Activated CD4-positive, alpha-beta T cell treated with anti-CD3 and anti-CD28 coated beads, Interleukin-2, amount 10 ng/mL, durations not matched to agents 7 days and 5 days (primary cell): Measurements from ENCODE around the gene ANKRD12. TPM values are rescaled to one million over a fixed set of nuclear protein-coding genes. Genes with fewer than 3 reads are reported as not detected.
"Not testable (repeated sequence)": the region's sequence is repeated elsewhere in the genome, so short reads cannot be mapped to it uniquely, and the experiment has no call there.

ENCODE experiments used
- CTCF ChIA-PET: fragments of 350-600 bp; sonication (Branson Sonifier 250); formaldehyde crosslinking; loops from one replicate; lab custom pipeline; 2021; ENCODE audit warnings: antibody characterized with exemption; lab: Charles Lee
- POLR2A ChIA-PET: fragments of 350-600 bp; sonication (Branson Sonifier 250); formaldehyde crosslinking; loops from one replicate; lab custom pipeline; 2021; ENCODE audit warnings: antibody characterized with exemption; lab: Charles Lee
- DNase-seq: peaks from one replicate; pipeline ENCODE4 v3.0.0-alpha.2; 2020
- H3K27ac Mint-ChIP-seq: one replicate; pipeline ENCODE4 v1.8.0; 2021; ENCODE audit warnings: mild to moderate bottlenecking, moderate library complexity, mixed read lengths
- H3K27me3 Mint-ChIP-seq: one replicate; pipeline ENCODE4 v1.8.0; 2021; ENCODE audit warnings: mixed read lengths
- H3K36me3 Mint-ChIP-seq: one replicate; pipeline ENCODE4 v1.8.0; 2021; ENCODE audit warnings: low read depth, mixed read lengths
- H3K4me1 Mint-ChIP-seq: one replicate; pipeline ENCODE4 v1.8.0; 2021; ENCODE audit warnings: mixed read lengths
- H3K4me3 Mint-ChIP-seq: one replicate; pipeline ENCODE4 v1.8.0; 2021; ENCODE audit warnings: mild to moderate bottlenecking, moderate library complexity, mixed read lengths
- H3K9me3 Mint-ChIP-seq: one replicate; pipeline ENCODE4 v1.8.0; 2021; ENCODE audit warnings: mixed read lengths
- total RNA-seq, 2 experiments: library from RNA; stranded (reverse); gene quantifications; one replicate each; pipeline ENCODE4 v1.2.3, GENCODE V29; 2021

ANKRD12 gene
- 100 to 1,000 TPM in 1 of 2 experiments, 10 to 100 TPM in 1; 79.4 to 107 TPM for total RNA-seq

DNA sequence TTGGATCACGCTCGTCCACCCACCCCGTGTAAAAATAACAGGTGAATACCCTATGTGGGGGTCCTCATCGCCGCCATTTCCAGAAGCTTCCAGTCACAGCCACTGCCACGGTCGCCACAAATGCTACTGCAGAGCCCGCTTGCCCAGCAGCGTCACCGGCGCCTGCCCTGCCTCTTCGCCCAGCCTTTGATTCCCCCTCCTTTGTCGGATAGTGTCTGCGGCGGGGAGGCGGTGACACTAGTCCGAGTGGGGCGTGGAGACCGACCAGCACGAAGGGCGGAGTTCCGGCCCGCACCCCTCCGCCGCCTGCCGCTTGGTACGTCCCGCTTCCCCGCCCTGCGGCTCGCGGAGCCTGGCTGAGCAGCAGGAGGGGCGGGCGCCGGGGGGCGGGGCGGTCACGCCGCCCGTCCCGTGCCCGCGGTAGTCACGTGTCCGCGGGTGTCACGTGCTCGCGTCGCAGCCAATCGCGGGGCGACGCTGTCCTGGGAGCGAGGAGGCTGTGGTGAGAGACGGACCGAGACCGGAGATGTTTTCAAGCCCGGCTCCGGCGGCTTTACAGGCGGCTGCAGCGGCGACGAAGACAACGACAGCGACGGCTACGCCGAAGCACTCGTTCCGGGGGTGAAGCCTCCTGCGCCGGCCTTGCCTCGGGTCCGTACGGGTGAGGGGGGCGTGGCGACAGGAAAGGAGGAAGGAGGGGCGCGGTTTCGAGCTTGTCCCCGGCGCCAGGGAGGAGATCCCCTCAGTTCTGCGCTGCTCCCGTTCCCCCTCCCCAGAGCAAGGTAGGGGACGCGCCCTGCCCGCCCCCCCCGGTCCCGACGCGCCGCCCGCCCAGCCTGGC is at the start of gene ANKRD12:
ANKRD12 (plus strand) TSS at position 467 of the 841 bp plus-strand sequence. CDS start 45,652 bp downstream, outside the sequence.
- ChIA-PET CTCF (interaction anchor here (0.7 to 2.5 kb wide), 4 partner anchors 13 to 45 kb away, joined by 3 to 6 read pairs (median 4); no protein-coding TSS in a partner anchor), POLR2A (no interaction called here)
- no peaks in the 10 kb centered on the region for H3K27me3 Mint-ChIP-seq
- DNase-seq: peak; percentile 96
- peaks cover 63% of the 10 kb centered on the region for H3K4me1 Mint-ChIP-seq
- H3K27ac Mint-ChIP-seq: peak within 1 kb of the TSS; percentile 99
- peaks cover 49% of the 10 kb centered on the region for H3K36me3 Mint-ChIP-seq
- no peaks in the 10 kb centered on the region for H3K9me3 Mint-ChIP-seq
- H3K4me3 Mint-ChIP-seq: peak within 1 kb of the TSS; percentile 95

DNA sequence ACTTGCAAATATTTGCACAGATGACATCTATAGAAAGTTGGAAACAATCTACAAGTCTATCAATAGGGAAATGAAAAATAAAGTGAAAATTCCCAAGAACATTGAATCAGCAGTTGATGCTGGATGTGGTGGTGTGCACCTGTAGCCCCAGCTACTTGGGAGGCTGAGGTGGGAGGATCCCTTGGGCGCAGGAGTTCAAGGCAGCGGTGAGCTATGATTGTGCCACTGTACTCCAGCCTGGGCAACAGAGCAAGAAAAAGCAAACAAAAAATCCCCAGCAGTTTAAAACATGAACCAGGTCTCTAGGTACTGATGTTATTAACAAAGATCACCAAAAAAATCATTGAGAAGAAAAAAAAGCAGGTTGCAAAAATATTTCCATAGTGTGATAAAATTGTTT is 49.4 kb upstream of the ANKRD12 start:
- no peak for DNase-seq
- Mint-ChIP-seq H3K27me3 (no peaks in the 10 kb centered on the region), H3K4me1 (peaks cover 80% of the 10 kb centered on the region), H3K36me3 (peaks cover 24% of the 10 kb centered on the region), H3K9me3 (peaks cover 7% of the 10 kb centered on the region), H3K4me3 (no peak overlapping the region), H3K27ac (peak overlapping the region; percentile 50)
- CTCF ChIA-PET: interaction anchor here (2.0 kb wide), 1 partner anchor 25 kb away, joined by 4 read pairs; no protein-coding TSS in a partner anchor
- POLR2A ChIA-PET: no interaction called here

GRCh38 chr18:9088252-9088651 is 48.3 kb upstream of the ANKRD12 start:
- H3K4me3 Mint-ChIP-seq: peak overlapping the region; percentile 16
- peaks cover 7% of the 10 kb centered on the region for H3K9me3 Mint-ChIP-seq
- POLR2A ChIA-PET: interaction anchor here (0.6 kb wide), 1 partner anchor 30 kb away, joined by 3 read pairs; no protein-coding TSS in a partner anchor
- no peak for DNase-seq
- peaks cover 80% of the 10 kb centered on the region for H3K4me1 Mint-ChIP-seq
- no peaks in the 10 kb centered on the region for H3K27me3 Mint-ChIP-seq
- CTCF ChIA-PET: no interaction called here
- H3K36me3 Mint-ChIP-seq: peaks cover 24% of the 10 kb centered on the region
- peak overlapping the region; percentile 7 for H3K27ac Mint-ChIP-seq

DNA sequence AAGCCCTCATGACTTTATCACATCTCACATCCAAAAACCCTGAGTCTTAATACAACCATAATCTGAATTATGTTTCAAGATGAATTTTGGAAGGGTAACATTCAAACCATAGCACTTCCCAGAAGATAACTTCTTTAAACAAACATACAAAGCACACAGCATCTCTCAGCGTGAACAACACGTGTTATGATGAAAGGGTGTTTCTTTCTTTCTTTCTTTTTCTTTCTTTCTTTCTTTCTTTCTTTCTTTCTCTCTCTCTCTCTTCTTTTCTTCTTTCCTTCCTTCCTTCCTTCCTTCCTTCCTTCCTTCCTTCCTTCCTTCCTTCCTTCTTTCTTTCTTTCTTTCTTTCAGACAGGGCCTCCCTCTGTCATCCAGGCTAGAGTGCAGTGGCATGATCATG is 47.9 kb upstream of the ANKRD12 start:
- Mint-ChIP-seq H3K36me3 (peaks cover 25% of the 10 kb centered on the region), H3K27ac (peak overlapping the region; percentile 95), H3K4me3 (peak overlapping the region; percentile 16), H3K4me1 (peaks cover 78% of the 10 kb centered on the region)
- POLR2A ChIA-PET: interaction anchor here (0.6 kb wide), 1 partner anchor 30 kb away, joined by 3 read pairs; no protein-coding TSS in a partner anchor
- not testable (repeated sequence) for H3K27me3 Mint-ChIP-seq, H3K9me3 Mint-ChIP-seq, DNase-seq
- CTCF ChIA-PET: interaction anchor here (1.8 kb wide), 1 partner anchor 11 kb away, joined by 7 read pairs; no protein-coding TSS in a partner anchor

DNA sequence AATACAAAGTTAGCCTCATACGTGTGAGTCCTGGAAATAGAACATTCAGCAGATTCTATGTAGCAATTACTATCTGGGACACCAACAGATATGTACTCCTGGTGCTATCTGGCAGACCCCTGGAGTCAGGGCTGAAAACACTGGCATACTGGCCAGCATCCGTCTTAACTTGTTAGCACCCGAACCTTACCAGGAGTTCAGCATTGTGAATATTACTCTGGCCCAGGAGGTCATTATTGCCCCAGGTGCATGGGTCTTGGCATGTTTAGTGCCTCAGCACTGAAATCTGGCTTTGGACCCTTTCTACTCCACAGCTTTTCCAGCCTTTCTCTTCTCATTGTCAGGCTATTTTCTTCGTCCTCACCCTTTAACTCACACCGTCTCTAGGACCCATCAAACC is 46.0 kb upstream of the ANKRD12 start:
- peak overlapping the region; percentile 95 for H3K27ac Mint-ChIP-seq
- H3K4me3 Mint-ChIP-seq: peak overlapping the region; percentile 79
- H3K36me3 Mint-ChIP-seq: peaks cover 32% of the 10 kb centered on the region
- peaks cover 81% of the 10 kb centered on the region for H3K4me1 Mint-ChIP-seq
- CTCF ChIA-PET: interaction anchor here (0.9 to 1.8 kb wide), 6 partner anchors 8 to 28 kb away, joined by 3 to 8 read pairs (median 4); no protein-coding TSS in a partner anchor
- H3K27me3 Mint-ChIP-seq: no peaks in the 10 kb centered on the region
- POLR2A ChIA-PET: interaction anchor here (0.7 to 1.0 kb wide), 4 partner anchors 11 to 27 kb away, joined by 3 to 18 read pairs (median 4); partner anchors contain the start of gene NDUFV2
- peaks cover 7% of the 10 kb centered on the region for H3K9me3 Mint-ChIP-seq
- no peak for DNase-seq

DNA sequence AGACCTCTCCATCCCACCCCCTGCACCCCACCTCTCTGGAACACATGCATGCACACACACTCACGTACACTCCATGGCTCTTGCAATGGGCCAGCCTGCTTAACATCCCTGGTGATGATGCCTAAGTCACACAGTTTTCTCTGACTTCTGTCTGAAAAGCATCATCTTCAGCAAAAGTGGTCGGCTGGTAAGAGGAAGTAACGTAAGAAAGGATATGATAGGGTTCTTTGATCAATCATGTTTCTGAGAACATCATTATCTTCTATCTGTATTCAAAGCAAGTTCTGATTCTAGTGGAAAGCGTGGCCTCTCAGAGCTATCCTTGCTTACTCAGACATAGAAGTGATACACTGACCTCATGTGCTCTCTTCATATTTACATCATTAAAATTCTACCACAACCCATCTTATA is 45.5 kb upstream of the ANKRD12 start:
- ChIA-PET CTCF (interaction anchor here (0.7 to 1.8 kb wide), 5 partner anchors 8 to 45 kb away, joined by 3 to 8 read pairs (median 4); partner anchors contain the start of gene ANKRD12), POLR2A (interaction anchor here (1.0 kb wide), 2 partner anchors 12 to 26 kb away, joined by 4 to 5 read pairs; partner anchors contain the start of gene NDUFV2)
- peaks cover 3% of the 10 kb centered on the region for H3K9me3 Mint-ChIP-seq
- H3K27ac Mint-ChIP-seq: peak overlapping the region; percentile 95
- no peaks in the 10 kb centered on the region for H3K27me3 Mint-ChIP-seq
- H3K36me3 Mint-ChIP-seq: peaks cover 29% of the 10 kb centered on the region
- peak; percentile 61 for DNase-seq
- H3K4me3 Mint-ChIP-seq: peak overlapping the region; percentile 79
- peaks cover 81% of the 10 kb centered on the region for H3K4me1 Mint-ChIP-seq

DNA sequence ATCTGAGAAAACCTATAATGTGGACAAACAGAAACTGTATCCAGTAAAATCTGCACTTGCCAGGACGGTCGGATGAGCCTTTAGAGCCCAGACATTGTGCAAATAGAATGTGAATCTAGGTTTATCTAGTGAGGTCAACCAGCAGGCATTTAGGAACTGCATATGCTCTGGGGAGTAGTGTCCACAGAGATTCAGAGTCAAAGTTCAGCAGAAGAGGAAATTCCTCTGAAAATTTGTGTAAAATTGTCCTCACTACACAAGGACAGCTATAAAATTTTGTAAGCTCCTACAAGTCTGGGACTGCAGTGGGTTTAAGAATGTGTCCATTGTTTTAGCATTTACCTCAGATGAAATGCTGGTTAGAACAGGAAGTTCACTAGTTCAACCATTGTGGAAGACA is 43.9 kb upstream of the ANKRD12 start:
- Mint-ChIP-seq H3K4me1 (peaks cover 83% of the 10 kb centered on the region), H3K27me3 (no peaks in the 10 kb centered on the region), H3K27ac (peak overlapping the region; percentile 41), H3K4me3 (no peak overlapping the region), H3K9me3 (no peaks in the 10 kb centered on the region), H3K36me3 (peaks cover 19% of the 10 kb centered on the region)
- CTCF ChIA-PET: no interaction called here
- no peak for DNase-seq
- POLR2A ChIA-PET: interaction anchor here (0.5 kb wide), 1 partner anchor 270 kb away, joined by 3 read pairs; no protein-coding TSS in a partner anchor

DNA sequence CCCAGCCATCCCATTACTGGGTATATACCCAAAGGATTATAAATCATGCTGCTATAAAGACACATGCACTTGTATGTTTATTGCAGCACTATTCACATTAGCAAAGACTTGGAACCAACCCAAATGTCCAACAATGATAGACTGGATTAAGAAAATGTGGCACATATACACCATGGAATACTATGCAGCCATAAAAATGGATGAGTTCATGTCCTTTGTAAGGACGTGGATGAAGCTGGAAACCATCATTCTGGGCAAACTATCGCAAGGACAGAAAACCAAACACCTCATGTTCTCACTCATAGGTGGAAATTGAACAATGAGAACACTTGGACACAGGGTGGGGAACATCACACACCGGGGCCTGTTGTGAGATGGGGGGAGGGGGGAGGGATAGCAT is 43.5 kb upstream of the ANKRD12 start:
- H3K4me1 Mint-ChIP-seq: peaks cover 83% of the 10 kb centered on the region
- H3K4me3 Mint-ChIP-seq, DNase-seq, H3K27ac Mint-ChIP-seq, H3K27me3 Mint-ChIP-seq, POLR2A ChIA-PET, H3K9me3 Mint-ChIP-seq: not testable (repeated sequence)
- CTCF ChIA-PET: interaction anchor here (0.6 kb wide), 1 partner anchor 10 kb away, joined by 3 read pairs; no protein-coding TSS in a partner anchor
- H3K36me3 Mint-ChIP-seq: peaks cover 20% of the 10 kb centered on the region

GRCh38 chr18:9094307-9095226 is 42.0 kb upstream of the ANKRD12 start:
- POLR2A ChIA-PET: interaction anchor here (0.6 kb wide), 1 partner anchor 32 kb away, joined by 4 read pairs; no protein-coding TSS in a partner anchor
- DNase-seq: no peak
- H3K9me3 Mint-ChIP-seq: no peaks in the 10 kb centered on the region
- peaks cover 14% of the 10 kb centered on the region for H3K36me3 Mint-ChIP-seq
- H3K4me1 Mint-ChIP-seq: peaks cover 71% of the 10 kb centered on the region
- H3K27ac Mint-ChIP-seq: peak overlapping the region; percentile 91
- peak overlapping the region; percentile 28 for H3K4me3 Mint-ChIP-seq
- H3K27me3 Mint-ChIP-seq: no peaks in the 10 kb centered on the region
- CTCF ChIA-PET: interaction anchor here (1.6 to 2.5 kb wide), 2 partner anchors 11 to 21 kb away, joined by 6 read pairs; no protein-coding TSS in a partner anchor

DNA sequence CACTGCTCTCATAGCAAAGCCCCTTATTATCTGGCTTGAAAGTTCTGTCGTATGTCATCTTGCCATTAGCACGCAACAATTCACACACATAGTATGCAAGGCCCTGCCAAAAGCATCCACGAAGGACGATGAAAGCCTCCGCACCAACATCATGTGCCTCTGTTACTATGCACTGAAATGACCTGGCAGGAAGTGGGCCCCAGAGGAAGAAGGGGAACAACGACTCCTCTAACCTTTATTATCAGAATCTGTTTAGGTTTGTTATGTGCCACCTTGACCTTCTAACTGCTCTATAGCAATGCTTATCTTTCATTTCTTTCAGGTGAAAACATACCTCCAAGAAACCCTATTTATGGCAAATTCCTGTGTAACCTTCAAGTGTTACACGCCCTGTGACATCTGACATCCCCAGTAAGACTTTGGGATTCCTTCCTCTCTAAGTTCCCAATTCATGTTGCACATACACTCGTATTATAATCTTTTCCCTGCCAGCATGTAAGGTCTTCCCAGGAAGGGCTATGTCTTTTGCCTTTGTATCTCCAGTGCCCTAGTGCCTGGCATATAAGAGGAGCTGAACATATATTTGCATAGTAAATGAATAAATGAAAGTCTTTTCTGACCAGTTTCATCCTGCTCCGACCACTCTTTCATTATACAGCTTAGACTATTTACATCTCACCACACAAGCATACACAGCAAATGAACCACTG is 41.1 kb upstream of the ANKRD12 start:
- peak overlapping the region; percentile 28 for H3K4me3 Mint-ChIP-seq
- H3K4me1 Mint-ChIP-seq: peaks cover 70% of the 10 kb centered on the region
- H3K36me3 Mint-ChIP-seq: peaks cover 16% of the 10 kb centered on the region
- POLR2A ChIA-PET: interaction anchor here (0.6 kb wide), 1 partner anchor 32 kb away, joined by 4 read pairs; no protein-coding TSS in a partner anchor
- DNase-seq: peak; percentile 67
- H3K27me3 Mint-ChIP-seq: no peaks in the 10 kb centered on the region
- no peaks in the 10 kb centered on the region for H3K9me3 Mint-ChIP-seq
- CTCF ChIA-PET: interaction anchor here (0.5 to 2.5 kb wide), 7 partner anchors 10 to 241 kb away, joined by 3 to 6 read pairs (median 4); no protein-coding TSS in a partner anchor
- H3K27ac Mint-ChIP-seq: peak overlapping the region; percentile 91

DNA sequence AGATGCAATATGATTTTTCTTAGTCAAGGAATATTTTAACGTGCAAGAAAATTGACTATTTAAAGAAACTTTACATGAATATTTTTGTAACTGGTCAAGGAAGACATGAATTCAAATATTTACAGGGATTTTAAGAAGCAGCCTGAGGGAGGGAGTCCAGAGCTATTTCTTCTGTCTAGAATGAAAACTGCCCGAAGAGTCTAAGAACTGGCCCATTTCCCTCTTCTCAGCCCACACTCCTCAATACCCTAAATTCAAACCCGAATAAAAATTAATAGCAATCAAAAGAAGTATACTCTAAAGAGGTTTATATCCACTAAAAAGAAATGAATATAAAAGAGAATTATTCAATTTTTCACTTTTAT is 40.6 kb upstream of the ANKRD12 start:
- ChIA-PET CTCF (interaction anchor here (0.5 to 2.5 kb wide), 6 partner anchors 10 to 240 kb away, joined by 3 to 6 read pairs (median 4); no protein-coding TSS in a partner anchor), POLR2A (interaction anchor here (1.1 kb wide), 1 partner anchor 13 kb away, joined by 3 read pairs; no protein-coding TSS in a partner anchor)
- peaks cover 70% of the 10 kb centered on the region for H3K4me1 Mint-ChIP-seq
- peak overlapping the region; percentile 91 for H3K27ac Mint-ChIP-seq
- H3K27me3 Mint-ChIP-seq: no peaks in the 10 kb centered on the region
- H3K36me3 Mint-ChIP-seq: peaks cover 16% of the 10 kb centered on the region
- DNase-seq: no peak
- no peaks in the 10 kb centered on the region for H3K9me3 Mint-ChIP-seq
- H3K4me3 Mint-ChIP-seq: peak overlapping the region; percentile 28
